H9 (cell line): ENCODE results near the gene TADA3. TPM values are rescaled to one million over a fixed set of nuclear protein-coding genes. Genes with fewer than 3 reads are reported as not detected.

Experiments
- DNase-seq: peaks from one replicate; pipeline ENCODE4 v3.0.0-alpha.2; 2017
- H2AFZ ChIP-seq: one replicate; pipeline ENCODE4 v1.6.1; 2013; ENCODE audit warnings: mild to moderate bottlenecking, low read length, control low read depth, moderate library complexity
- H2AK5ac ChIP-seq: 2 replicates; pipeline ENCODE4 v1.6.1; 2013; ENCODE audit warnings: low read length, control low read depth, mixed read lengths; ENCODE audit not compliant: insufficient read length
- H2BK120ac ChIP-seq: one replicate; pipeline ENCODE4 v1.6.1; 2013; ENCODE audit warnings: low read depth, mild to moderate bottlenecking, low read length, control low read depth, inconsistent platforms; ENCODE audit not compliant: poor library complexity, severe bottlenecking
- H2BK12ac ChIP-seq: 2 replicates; pipeline ENCODE4 v1.6.1; 2013; ENCODE audit warnings: low read length, control low read depth, mixed read lengths, low read depth; ENCODE audit not compliant: insufficient read length
- H2BK15ac ChIP-seq: 2 replicates; pipeline ENCODE4 v1.6.1; 2013; ENCODE audit warnings: low read depth, low read length, control low read depth
- H2BK20ac ChIP-seq: one replicate; pipeline ENCODE4 v1.6.1; 2013; ENCODE audit warnings: low read depth, mild to moderate bottlenecking, low read length, control low read depth, inconsistent platforms; ENCODE audit not compliant: poor library complexity, severe bottlenecking
- H2BK5ac ChIP-seq: 2 replicates; pipeline ENCODE4 v1.6.1; 2013; ENCODE audit warnings: low read length, control low read depth, mixed read lengths; ENCODE audit not compliant: insufficient read length
- H3K14ac ChIP-seq: 2 replicates; pipeline ENCODE4 v1.6.1; 2013; ENCODE audit warnings: low read length, control low read depth; ENCODE audit not compliant: insufficient read depth
- H3K18ac ChIP-seq: 2 replicates; pipeline ENCODE4 v1.6.1; 2013; ENCODE audit warnings: low read depth, mild to moderate bottlenecking, mixed read lengths, low read length, control low read depth; ENCODE audit not compliant: insufficient read length
- H3K23ac ChIP-seq: 2 replicates; pipeline ENCODE4 v1.6.1; 2013; ENCODE audit warnings: low read length, control low read depth, mixed read lengths, low read depth; ENCODE audit not compliant: insufficient read length
- H3K23me2 ChIP-seq: 2 replicates; pipeline ENCODE4 v1.6.1; 2013; ENCODE audit warnings: low read depth, mild to moderate bottlenecking, mixed read lengths, low read length, control low read depth; ENCODE audit not compliant: insufficient read length, poor library complexity, severe bottlenecking
- H3K27ac ChIP-seq: 2 replicates; pipeline ENCODE4 v1.5.1; 2013; ENCODE audit warnings: low read length, control low read depth, mixed read lengths, low read depth; ENCODE audit not compliant: insufficient read length
- H3K27me3 ChIP-seq: 2 replicates; pipeline ENCODE4 v1.6.1; 2013; ENCODE audit warnings: low read length, control low read depth, inconsistent platforms; ENCODE audit not compliant: insufficient read depth
- H3K4ac ChIP-seq: 2 replicates; pipeline ENCODE4 v1.6.1; 2013; ENCODE audit warnings: low read depth, mild to moderate bottlenecking, control low read depth, inconsistent platforms, low read length, moderate library complexity
- H3K4me1 ChIP-seq: 2 replicates; pipeline ENCODE4 v1.6.1; 2013; ENCODE audit warnings: low read length, control low read depth, inconsistent platforms; ENCODE audit not compliant: insufficient read depth
- H3K4me2 ChIP-seq: 2 replicates; pipeline ENCODE4 v1.6.1; 2013; ENCODE audit warnings: low read length, control low read depth, mixed read lengths; ENCODE audit not compliant: insufficient read length, insufficient read depth
- H3K56ac ChIP-seq: 2 replicates; pipeline ENCODE4 v1.6.1; 2013; ENCODE audit warnings: low read depth, mild to moderate bottlenecking, mixed read lengths, low read length, control low read depth; ENCODE audit not compliant: insufficient read length
- H3K79me1 ChIP-seq: 2 replicates; pipeline ENCODE4 v1.6.1; 2013; ENCODE audit warnings: low read depth, mild to moderate bottlenecking, moderate library complexity, low read length, control low read depth, inconsistent platforms; ENCODE audit not compliant: insufficient read depth, poor library complexity, severe bottlenecking
- H3K79me2 ChIP-seq: 2 replicates; pipeline ENCODE4 v1.6.1; 2013; ENCODE audit warnings: low read length, control low read depth, inconsistent platforms; ENCODE audit not compliant: insufficient read depth
- H3K9ac ChIP-seq: 2 replicates; pipeline ENCODE4 v1.6.1; 2013; ENCODE audit warnings: low read length, control low read depth, mixed read lengths; ENCODE audit not compliant: insufficient read length; ENCODE audit errors: extremely low read depth
- H3K9me3 ChIP-seq: one replicate; pipeline ENCODE4 v1.6.1; 2013; ENCODE audit warnings: low read depth, low read length, inconsistent platforms; ENCODE audit not compliant: control insufficient read depth
- H3T11ph ChIP-seq: one replicate; pipeline ENCODE4 v1.6.1; 2013; ENCODE audit warnings: mild to moderate bottlenecking, low read length, control low read depth, inconsistent platforms
- H4K20me1 ChIP-seq: one replicate; pipeline ENCODE4 v1.6.1; 2013; ENCODE audit not compliant: control insufficient read depth, insufficient read length, insufficient read depth
- H4K5ac ChIP-seq: 2 replicates; pipeline ENCODE4 v1.6.1; 2013; ENCODE audit warnings: low read depth, mild to moderate bottlenecking, mixed read lengths, low read length, control low read depth; ENCODE audit not compliant: insufficient read length
- H4K8ac ChIP-seq: replicated peaks from 2 replicates; pipeline ENCODE4 v1.6.1; 2013; ENCODE audit warnings: low read length, control low read depth, mixed read lengths, low read depth; ENCODE audit not compliant: insufficient read length
- H4K91ac ChIP-seq: 2 replicates; pipeline ENCODE4 v1.6.1; 2013; ENCODE audit warnings: low read depth, mild to moderate bottlenecking, moderate library complexity, mixed read lengths, low read length, control low read depth; ENCODE audit not compliant: insufficient read length
- H3K27ac Mint-ChIP-seq, 3 experiments: 2 replicates in 2 of 3; 3 replicates in 1 of 3; pipeline ENCODE4 v1.8.0; 2020 to 2021; ENCODE audit warnings: mixed read lengths in 3 of 3, mild to moderate bottlenecking in 1 of 3, moderate library complexity in 1 of 3
- H3K27me3 Mint-ChIP-seq: 2 replicates; pipeline ENCODE4 v1.8.0; 2021; ENCODE audit warnings: low read depth, mild to moderate bottlenecking, moderate library complexity, mixed read lengths
- H3K36me3 Mint-ChIP-seq, 3 experiments: 2 replicates in 2 of 3; 3 replicates in 1 of 3; pipeline ENCODE4 v1.8.0; 2020 to 2021; ENCODE audit warnings: low read depth in 3 of 3, mixed read lengths in 3 of 3; ENCODE audit not compliant: insufficient read depth in 1 of 3
- H3K4me1 Mint-ChIP-seq, 2 experiments: 2 replicates each; pipeline ENCODE4 v1.8.0; 2020; ENCODE audit warnings: mixed read lengths in 2 of 2
- H3K4me3 Mint-ChIP-seq, 2 experiments: 2 replicates in 1 of 2; 3 replicates in 1 of 2; pipeline ENCODE4 v1.8.0; 2020 to 2021; ENCODE audit warnings: mild to moderate bottlenecking in 2 of 2, mixed read lengths in 2 of 2, moderate library complexity in 1 of 2
- H3K9me3 Mint-ChIP-seq, 2 experiments: 2 replicates in 1 of 2; 3 replicates in 1 of 2; pipeline ENCODE4 v1.8.0; 2020; ENCODE audit warnings: mild to moderate bottlenecking in 2 of 2, mixed read lengths in 2 of 2, moderate library complexity in 1 of 2
- CTCF ChIP-seq: fragments of 200-600 bp; sonication (generic); conservative IDR thresholded peaks from 3 replicates; pipeline ENCODE4 v1.8.0; 2021; ENCODE audit warnings: antibody characterized with exemption, mild to moderate bottlenecking
- WGBS: extraction: QIAGEN DNeasy Blood & Tissue Kit; methylation state at CpG from one replicate; pipeline ENCODE4 v1.1.7; 2013; ENCODE audit warnings: missing lambda C conversion rate, low lambda C conversion rate, mixed read lengths; ENCODE audit not compliant: insufficient read length; ENCODE audit errors: extremely low coverage; 5-methylcytosine and 5-hydroxymethylcytosine counted together
- total RNA-seq: library from RNA; stranded (reverse); gene quantifications from 2 replicates; pipeline ENCODE4 v1.2.1, GENCODE V29; 2021

TADA3 gene
- total RNA-seq, 1 experiment from 2014 or later = 49.8 TPM

GRCh38 chr3:9780910-9781309, 11.4 kb downstream of the TADA3 start:
- H3K23ac ChIP-seq = no peak overlapping the region
- H3K4ac ChIP-seq = no peak overlapping the region
- H3K4me1 ChIP-seq = no peaks in the 10 kb centered on the region
- H3K4me2 ChIP-seq = no peak overlapping the region
- H3K18ac ChIP-seq = no peak overlapping the region
- no peak overlapping the region for H2BK20ac ChIP-seq
- Mint-ChIP-seq H3K4me3 (no peak overlapping the region), H3K27me3 (peaks cover 1% of the 10 kb centered on the region), H3K4me1 (peaks cover 7 to 8% of the 10 kb centered on the region in 2 experiments; a peak in 3 of 4 replicates), H3K36me3 (peaks cover 16 to 54% (median 49%) of the 10 kb centered on the region in 3 experiments; a peak in 6 of 7 replicates), H3K27ac (no peak overlapping the region), H3K9me3 (no peaks in the 10 kb centered on the region)
- no peak overlapping the region for H2AK5ac ChIP-seq
- no peaks in the 10 kb centered on the region for H3K79me2 ChIP-seq
- no peak overlapping the region for H4K8ac ChIP-seq
- H2BK5ac ChIP-seq = no peak overlapping the region
- H2BK120ac ChIP-seq = no peak overlapping the region
- no peaks in the 10 kb centered on the region for H3K27me3 ChIP-seq
- no CpG with 5 or more reads among the region's 4 CpGs for WGBS
- no peak overlapping the region for H3K56ac ChIP-seq
- no peaks in the 10 kb centered on the region for H3K9me3 ChIP-seq
- no peak overlapping the region for H3T11ph ChIP-seq
- no peak overlapping the region for H4K5ac ChIP-seq
- no peaks in the 10 kb centered on the region for H3K79me1 ChIP-seq
- no peak overlapping the region for H2BK12ac ChIP-seq
- H3K14ac ChIP-seq = no peak overlapping the region
- H2AFZ ChIP-seq = no peak overlapping the region
- no peak overlapping the region for H3K9ac ChIP-seq
- no peak for DNase-seq
- H4K91ac ChIP-seq = no peak overlapping the region
- TF ChIP-seq CTCF = no peak
- no peak overlapping the region for H3K27ac ChIP-seq
- H2BK15ac ChIP-seq = no peak overlapping the region
- no peaks in the 10 kb centered on the region for H3K23me2 ChIP-seq
- H4K20me1 ChIP-seq = no peaks in the 10 kb centered on the region
